Esophagus muscularis mucosa (tissue), 3 donors: Measurements from ENCODE around the gene DNAH10.

ENCODE experiments used
- CTCF ChIP-seq, 3 experiments: fragments of 200-600 bp in 2 of 3; fragments of 450-650 bp in 1 of 3; sonication (generic) in 2 of 3; IDR thresholded peaks; one replicate each; pipeline ENCODE4 v1.5.1; 2017 to 2019; ENCODE audit warnings: antibody characterized with exemption in 3 of 3, mild to moderate bottlenecking in 2 of 3, moderate library complexity in 1 of 3
- POLR2AphosphoS5 ChIP-seq, 2 donors: sonication (generic); formaldehyde crosslinking; IDR thresholded peaks; one replicate each; pipeline ENCODE4 v1.6.1; 2017; ENCODE audit warnings: antibody characterized with exemption in 2 of 2

- no peak for TF ChIP-seq CTCF (IDR thresholded peaks at IDR 0.05)
- TF ChIP-seq POLR2AphosphoS5 (IDR thresholded peaks at IDR 0.05) = no peak
Observed at GRCh38 chr12:123868791-123869190, 106.7 kb downstream of the DNAH10 start.
